Stimulated activated memory B cell treated with anti-CD40 and anti-IgM and Interleukin-4, amounts not matched to agents 10 μg/mL and 1 μg/mL and 100 μg/mL, for 72 hours (primary cell): Measurements from ENCODE around the gene TMEM44.

Experiments
- ATAC-seq: fragments of 150-1000 bp; cut with Tn5 transposase; 2 replicates; pipeline ENCODE4 v1.10.0; 2021
- H3K27ac Mint-ChIP-seq: one replicate; pipeline ENCODE4 v1.8.0; 2022; ENCODE audit warnings: mild to moderate bottlenecking, mixed read lengths
- H3K27me3 Mint-ChIP-seq: one replicate; pipeline ENCODE4 v1.8.0; 2022; ENCODE audit warnings: mixed read lengths
- H3K36me3 Mint-ChIP-seq: one replicate; pipeline ENCODE4 v1.8.0; 2022; ENCODE audit warnings: mixed read lengths
- H3K4me1 Mint-ChIP-seq: one replicate; pipeline ENCODE4 v1.8.0; 2022; ENCODE audit warnings: mixed read lengths
- H3K4me3 Mint-ChIP-seq: one replicate; pipeline ENCODE4 v1.8.0; 2022; ENCODE audit warnings: mild to moderate bottlenecking, moderate library complexity, mixed read lengths
- H3K9me3 Mint-ChIP-seq: one replicate; pipeline ENCODE4 v1.8.0; 2022; ENCODE audit warnings: mixed read lengths

Gene TMEM44

DNA sequence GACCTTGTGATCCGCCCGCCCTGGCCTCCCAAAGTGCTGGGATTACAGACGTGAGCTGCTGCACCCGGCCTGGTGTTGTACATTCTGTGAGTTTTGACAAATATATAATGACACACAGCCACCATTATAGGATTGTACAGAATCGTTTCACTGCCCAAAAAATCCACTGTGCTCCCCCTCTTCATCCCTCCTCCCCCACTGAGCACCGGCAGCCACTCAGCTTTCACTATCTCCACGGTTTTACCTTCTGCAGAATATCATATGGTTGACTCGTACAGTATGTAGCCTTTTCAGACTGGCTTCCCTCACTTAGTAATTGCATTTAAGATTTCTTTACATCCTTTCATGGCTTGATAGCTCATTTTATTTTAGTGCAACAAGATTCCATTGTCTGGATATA lies 89.7 kb downstream of the TMEM44 start:
- Mint-ChIP-seq H3K36me3 (peaks cover 6% of the 10 kb centered on the region), H3K9me3 (peaks cover 6% of the 10 kb centered on the region), H3K27me3 (no peaks in the 10 kb centered on the region), H3K4me1 (peaks cover 15% of the 10 kb centered on the region), H3K27ac (no peak overlapping the region), H3K4me3 (no peak overlapping the region)
- no peak for ATAC-seq

DNA sequence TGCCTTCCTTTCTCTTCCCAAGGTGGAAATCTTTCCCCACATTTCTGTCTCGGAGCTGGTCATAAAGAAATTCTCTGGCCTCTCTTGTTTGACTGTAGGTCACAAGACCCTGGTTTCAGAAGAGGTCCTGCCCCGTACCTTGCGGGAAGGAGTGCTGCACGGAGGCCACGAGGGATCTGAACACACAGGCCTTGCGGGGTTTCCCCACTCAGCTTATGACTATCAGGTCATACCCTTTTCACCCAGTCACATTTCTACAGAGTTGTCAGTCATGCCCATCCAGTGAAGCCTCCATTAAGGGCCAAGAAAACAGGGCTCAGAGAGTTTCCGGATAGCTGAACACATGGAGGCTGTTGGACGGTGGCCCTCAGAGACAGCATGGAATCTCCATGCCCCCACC lies 91.7 kb downstream of the TMEM44 start:
- Mint-ChIP-seq H3K27me3 (no peaks in the 10 kb centered on the region), H3K27ac (peak overlapping the region; percentile 82), H3K9me3 (no peaks in the 10 kb centered on the region), H3K4me3 (no peak overlapping the region), H3K36me3 (no peaks in the 10 kb centered on the region), H3K4me1 (peaks cover 15% of the 10 kb centered on the region)
- ATAC-seq = peak; percentile 89

GRCh38 chr3:194540274-194540905 lies 92.8 kb downstream of the TMEM44 start:
- no peak for ATAC-seq
- Mint-ChIP-seq H3K9me3 (no peaks in the 10 kb centered on the region), H3K27me3 (no peaks in the 10 kb centered on the region), H3K4me3 (no peak overlapping the region), H3K27ac (peak overlapping the region; percentile 82), H3K4me1 (peaks cover 15% of the 10 kb centered on the region), H3K36me3 (no peaks in the 10 kb centered on the region)

GRCh38 chr3:194539498-194539897 lies 93.7 kb downstream of the TMEM44 start:
- H3K27me3 Mint-ChIP-seq = no peaks in the 10 kb centered on the region
- no peak overlapping the region for H3K4me3 Mint-ChIP-seq
- H3K4me1 Mint-ChIP-seq = peaks cover 15% of the 10 kb centered on the region
- no peak overlapping the region for H3K27ac Mint-ChIP-seq
- H3K36me3 Mint-ChIP-seq = no peaks in the 10 kb centered on the region
- H3K9me3 Mint-ChIP-seq = peaks cover 5% of the 10 kb centered on the region
- no peak for ATAC-seq

DNA sequence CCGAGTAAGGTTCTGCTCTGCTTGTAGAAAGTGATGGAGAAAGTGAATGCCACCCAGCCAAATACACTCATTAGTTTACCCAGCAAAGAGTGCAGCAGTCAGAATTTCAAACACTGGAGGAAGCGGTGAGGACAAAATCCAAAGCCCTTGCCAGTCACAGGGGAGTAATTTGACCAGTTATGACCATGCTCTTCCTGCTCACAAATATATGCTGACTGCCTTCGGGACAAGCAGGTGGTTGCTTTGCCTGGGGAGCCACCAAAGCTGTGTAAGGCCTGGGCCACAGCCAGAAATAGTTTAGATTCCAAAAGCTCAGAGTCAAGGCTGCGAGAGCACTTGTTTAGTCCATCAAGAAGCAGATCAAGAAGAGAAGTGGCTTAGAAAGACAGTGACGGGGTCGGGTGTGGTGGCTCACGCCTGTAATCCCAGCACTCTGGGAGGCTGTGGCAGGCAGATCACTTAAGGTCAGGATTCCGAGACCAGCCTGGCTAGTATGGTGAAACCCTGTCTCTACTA lies 95.4 kb downstream of the TMEM44 start:
- Mint-ChIP-seq H3K36me3 (peaks cover 8% of the 10 kb centered on the region), H3K27ac (no peak overlapping the region), H3K4me3 (no peak overlapping the region), H3K4me1 (peaks cover 15% of the 10 kb centered on the region), H3K27me3 (no peaks in the 10 kb centered on the region), H3K9me3 (peaks cover 10% of the 10 kb centered on the region)
- ATAC-seq = no peak
